HuH-7.5 (cell line): Measurements from ENCODE around the gene PROP1.
"Not testable (repeated sequence)": the region's sequence is repeated elsewhere in the genome, so short reads cannot be mapped to it uniquely, and the experiment has no call there.

ENCODE experiments used
- DNase-seq: peaks from one replicate; pipeline ENCODE4 v3.0.0; 2011; ENCODE audit warnings: low spot score

The PROP1 gene

DNA sequence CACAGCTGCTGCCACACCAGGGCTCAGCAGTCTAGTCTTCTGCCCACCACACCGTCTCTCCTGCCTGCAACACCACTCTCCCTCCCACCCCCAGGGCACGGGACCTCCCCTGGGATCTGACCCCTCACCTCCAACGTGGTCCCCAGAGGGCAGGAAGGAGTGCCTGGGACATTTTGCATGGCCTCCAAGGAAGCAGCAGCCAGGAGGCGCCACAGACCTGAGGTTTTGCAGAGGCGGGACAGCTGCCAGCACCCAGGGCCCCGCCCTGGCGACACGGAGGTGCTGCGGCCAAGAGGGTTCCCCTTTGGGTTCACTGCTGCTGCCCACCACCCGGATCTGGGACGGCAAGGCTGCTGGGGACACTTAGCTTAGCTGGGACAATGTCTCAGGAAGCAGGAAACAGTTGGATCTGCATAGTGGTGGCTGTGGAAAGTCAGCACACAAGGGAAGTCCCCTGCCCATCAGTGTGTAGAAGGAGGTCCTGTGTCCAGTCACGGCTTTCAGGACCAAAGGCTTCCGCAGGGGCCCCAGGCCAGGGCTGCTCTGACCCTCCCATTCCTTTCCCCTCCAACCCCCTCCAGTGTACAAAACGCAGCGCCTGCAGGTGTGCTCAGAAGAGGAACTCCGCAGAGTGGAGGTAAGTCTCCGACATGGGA, 13.8 kb downstream of the PROP1 start:
- peak; percentile 59 for DNase-seq

DNA sequence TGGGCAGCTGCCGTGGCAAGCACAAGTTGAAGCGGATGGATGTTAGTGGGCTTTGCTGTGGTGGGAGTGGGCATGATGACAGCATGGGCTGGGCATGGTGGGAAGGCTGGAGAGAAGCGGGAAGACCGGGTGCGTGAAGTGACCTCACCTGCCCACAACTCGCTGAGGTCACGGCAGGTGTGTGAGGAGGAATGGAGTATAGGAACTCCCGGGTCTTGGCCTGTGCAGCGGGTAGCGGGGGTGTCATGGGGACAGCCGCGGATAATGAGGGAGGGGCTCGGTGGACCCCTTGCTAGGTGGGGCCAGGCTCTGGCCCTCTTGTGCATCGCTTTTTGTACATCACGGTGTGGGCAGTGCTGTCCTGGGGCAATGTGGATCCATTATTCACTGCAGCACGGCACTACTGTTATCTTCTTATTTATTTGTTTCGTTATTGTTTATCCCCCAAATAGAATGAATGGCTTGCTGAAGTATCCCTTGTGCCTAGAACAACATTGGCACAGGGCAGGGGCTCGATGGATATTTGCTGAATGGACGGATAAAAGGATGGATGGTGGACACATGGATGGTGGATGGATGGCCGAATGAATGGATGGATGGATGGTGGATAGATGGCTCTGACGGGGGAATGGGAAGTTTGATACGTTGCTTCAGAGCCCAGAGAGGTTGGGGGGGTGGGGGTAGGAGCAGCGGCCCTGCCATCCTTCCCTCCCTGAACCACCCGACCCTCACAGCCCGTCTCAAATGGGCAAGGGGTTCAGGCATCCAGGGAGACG, 14.6 kb downstream of the PROP1 start:
- no peak for DNase-seq

DNA sequence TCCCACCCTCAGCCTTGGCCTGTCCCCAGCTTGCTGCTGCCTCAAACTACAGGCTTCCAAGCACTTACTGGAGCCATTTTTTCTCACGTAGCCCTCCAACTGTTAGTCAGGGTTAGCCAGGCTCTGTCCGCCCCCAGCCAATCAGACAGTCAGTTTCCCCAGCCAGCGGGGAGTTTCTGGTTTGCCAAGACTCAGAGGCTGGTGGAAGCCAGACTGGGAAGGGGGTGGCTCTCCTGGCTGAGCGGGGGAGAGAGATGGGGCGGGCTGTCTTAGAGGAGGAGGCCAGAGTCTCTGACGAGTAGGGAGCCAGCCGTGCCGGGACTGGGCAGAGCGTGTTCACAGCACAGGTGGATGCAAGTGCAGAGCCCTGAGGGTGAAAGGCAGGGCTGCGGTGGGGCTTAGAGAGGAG, 15.3 kb downstream of the PROP1 start:
- DNase-seq, result no peak

DNA sequence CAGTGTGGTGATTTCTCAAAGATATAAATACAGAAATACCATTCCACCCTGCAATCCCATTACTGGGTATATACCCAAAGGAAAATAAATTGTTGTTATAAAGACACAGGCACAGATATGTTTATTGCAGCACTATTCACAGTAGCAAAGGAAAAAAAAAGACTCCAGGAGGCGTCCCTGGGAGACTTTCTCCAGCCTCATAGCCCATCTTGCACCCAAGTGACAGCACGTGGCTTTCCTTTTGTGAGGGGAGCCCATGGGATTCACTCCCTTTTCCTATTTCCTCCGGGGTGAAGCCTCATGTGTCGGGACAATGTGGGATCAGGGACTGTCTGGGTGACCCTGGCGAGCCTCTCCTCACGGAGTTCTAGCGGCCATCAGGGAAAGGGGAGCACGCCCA, 18.4 kb downstream of the PROP1 start:
- DNase-seq, result not testable (repeated sequence)

DNA sequence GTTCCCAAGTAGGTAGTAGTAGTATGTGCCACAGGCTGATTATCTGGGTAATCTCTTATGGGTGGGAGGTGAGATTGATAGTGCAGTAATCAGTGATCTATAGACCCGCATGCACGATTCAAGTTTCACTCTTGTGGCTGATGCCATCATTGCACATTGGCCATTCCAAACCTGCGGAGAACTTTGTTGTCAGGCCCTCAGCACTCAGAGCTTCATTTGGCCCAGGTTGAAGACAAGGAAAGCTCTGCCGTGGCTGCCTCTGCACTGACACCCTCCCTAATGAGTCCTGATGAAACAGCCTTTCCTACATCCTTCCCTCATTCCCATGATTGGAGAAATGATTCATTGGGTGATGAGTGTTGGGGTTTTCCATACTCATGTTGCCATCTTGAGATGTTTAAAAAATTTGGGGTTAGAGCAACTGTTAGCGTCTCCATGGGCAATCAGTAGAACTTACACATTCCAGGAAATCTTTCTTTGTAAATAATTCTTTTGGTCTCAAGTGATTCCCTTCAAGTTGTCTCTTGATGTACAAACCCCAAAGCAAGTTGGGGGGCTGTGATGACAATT, 22.9 kb downstream of the PROP1 start:
- no peak for DNase-seq

DNA sequence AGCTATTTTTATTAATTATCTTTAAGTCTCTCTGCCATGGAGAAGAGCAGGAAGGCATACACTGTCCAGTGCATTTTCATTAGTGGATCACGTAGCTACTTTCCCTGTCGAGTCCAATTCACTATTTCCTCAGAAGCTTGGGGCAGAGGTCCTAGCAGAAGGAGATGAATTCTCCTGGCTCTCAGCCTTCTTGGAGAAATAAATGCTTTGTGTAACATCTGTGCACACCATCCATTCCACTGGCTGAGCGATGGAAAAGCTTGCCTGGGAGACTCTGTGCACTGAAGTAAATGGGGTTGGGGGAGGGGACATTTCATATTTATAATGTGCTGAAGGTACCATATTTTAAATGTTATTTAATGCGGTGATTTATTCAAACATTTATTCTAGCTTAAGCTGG, 23.4 kb downstream of the PROP1 start:
- no peak for DNase-seq

DNA sequence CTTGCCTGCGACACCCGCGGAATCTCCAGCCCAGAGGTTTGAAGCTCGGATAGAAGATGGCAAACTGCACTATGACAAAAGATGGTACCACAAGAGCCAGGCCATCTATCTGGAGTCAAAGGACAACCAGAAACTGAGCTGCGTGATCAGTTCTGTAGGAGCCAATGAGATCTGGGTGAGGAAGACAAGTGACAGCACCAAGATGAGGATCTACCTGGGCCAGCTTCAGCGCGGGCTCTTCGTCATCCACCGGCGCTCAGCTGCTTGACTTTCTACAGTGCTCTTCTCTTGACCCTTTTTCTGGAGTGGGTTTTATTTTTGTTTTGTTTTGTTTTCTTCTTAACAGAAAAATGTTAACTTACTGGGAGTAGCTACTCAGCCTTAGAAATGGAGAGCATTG, 24.0 kb downstream of the PROP1 start:
- not testable (repeated sequence) for DNase-seq

DNA sequence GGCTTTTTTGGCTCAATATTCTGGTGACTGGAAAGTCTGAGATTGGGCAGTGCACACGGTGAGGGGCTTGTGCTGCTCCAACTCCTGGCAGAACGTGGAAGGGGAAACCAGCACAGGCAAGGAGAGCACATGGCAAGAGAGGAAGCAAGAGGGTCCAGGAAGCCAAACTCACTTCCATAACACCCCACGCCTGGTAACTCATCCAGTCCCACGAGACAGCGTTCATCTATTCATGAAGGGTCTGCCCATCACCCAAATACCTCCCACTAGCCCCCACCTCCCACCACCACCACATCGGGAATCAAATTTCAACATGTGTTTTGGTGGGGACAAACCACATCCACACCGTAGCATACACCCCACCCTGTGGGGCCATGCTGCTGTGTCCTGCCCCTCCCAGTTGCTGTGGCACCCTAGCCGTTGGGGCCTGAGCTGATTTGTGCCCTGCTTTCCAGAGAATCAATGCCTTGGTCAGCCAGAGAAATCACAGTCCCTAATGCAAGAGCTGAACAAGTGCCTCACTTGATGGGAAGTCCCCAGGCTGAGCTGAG, 27.3 kb downstream of the PROP1 start:
- DNase-seq, result no peak

DNA sequence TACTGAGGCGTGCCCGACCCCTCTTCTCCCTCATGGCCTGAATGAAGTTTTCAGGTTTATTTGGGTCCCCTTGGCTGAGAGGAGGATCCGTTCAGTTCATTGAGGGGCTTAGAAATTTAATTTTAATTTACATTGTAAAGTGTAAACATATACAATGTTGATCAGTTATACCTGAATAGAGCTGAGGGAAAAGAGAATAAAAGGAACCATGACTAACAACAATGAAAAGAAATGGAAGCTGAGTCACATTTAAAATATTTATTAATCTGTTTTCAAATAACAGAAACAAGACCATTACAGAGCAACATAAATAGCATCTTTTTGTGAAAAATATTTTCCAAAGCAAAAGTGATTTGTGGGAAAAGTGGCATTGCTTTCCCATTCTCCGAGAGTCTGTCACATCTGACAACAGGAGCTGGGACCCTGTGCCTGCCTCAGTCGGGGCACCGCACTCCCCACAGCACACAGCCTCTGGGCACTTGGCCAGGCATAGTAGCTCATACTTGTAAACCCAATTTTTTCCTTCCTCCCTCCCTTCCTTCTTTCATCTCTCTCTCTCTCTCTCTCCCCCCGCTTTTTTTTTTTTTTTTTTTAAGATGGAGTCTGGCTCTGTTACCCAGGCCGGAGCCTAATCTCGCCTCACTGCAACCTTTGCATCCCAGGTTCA, 28.7 kb downstream of the PROP1 start:
- DNase-seq, result no peak

DNA sequence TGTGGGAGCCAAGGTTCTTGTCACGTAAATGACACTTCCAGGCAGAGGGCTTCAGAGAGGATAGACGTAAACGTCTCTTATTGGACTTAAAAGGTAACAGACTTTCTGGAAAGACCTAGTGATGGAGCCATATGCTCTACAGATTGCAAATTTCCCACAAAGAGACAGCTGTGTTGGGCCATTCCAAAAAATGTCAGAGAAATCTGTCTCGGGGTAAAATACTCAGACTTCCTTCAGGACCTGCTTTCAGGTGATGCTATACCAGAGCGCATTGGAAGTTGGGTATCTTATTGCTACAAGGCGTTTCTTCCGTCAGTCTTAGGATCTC, 29.2 kb downstream of the PROP1 start:
- no peak for DNase-seq

DNA sequence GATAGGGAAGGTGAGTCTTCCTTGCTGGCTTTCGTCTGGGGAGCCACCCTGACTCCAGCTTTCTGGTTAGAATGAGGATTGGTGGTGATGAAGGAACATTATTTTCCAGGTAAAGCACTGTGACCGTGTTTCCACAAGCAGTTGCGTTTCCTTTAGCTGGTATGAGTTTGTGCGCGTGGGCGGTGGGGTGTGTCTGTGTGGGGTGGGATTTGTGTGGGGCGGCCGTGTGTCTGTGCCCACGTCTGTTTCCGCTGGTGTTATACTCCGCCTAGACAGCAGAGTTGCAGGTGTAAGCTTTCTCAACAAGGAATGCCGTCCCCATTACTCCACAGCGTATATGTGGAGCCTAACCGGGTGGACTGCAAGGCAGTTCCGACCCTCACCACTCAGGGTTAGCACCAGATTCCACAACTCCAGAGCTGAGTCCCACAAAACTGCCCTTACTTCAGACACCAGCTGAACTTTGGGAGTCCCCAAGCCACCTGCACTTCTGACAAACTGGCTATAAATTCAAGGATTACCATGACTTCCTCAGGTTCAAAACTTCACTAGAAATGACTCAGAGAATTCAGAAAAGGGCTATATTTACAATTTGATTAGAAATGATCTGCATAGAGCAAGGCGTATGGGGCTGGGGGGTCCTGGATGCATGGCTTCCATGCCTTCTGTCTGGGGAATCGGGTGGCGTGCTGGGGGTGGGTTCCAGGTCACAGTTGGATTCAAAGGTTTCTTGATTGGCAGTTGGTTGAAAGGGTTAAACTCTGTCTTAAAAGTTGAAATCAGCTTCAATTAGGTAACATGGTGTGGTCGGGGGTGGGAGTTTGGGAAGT, 29.8 kb downstream of the PROP1 start:
- DNase-seq, result no peak

DNA sequence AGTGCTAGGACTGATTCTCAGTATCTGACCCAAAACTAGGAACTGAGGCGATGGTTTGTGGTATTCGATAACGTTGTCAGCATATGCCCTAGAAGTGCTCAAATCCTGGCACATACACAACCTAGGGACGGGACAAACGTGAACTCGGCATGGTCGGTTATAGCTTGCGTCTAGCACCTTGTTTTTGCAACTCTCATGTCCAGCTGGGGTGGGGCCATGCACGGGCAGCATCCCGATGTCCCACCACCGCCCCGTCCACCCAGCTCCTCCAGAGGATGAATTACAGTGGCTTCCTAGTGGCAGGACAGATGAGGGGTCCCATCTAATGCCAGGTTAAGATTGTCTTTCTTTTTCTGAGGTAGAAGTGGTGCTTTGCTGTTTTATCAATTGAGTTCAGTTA, 31.6 kb downstream of the PROP1 start:
- no peak for DNase-seq

DNA sequence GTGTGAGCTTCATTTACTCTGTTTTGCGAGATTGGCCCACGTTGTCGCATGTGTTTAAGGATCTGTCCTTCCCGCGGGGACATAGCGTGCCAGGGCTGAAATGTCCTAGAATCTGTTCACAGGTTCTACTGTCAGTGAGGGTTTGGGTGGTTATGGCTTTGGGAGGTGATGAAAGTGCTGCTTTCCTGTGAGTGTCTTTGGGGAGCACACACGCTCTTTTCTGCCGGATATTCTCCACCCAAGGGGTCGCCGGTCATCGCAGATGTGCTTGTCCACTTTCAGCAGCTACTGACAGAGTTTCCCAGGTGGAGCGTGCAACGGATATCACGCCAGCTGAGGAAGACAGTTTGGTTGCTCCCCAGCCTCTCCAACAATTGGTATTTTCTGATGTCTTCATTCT, 32.1 kb downstream of the PROP1 start:
- no peak for DNase-seq

DNA sequence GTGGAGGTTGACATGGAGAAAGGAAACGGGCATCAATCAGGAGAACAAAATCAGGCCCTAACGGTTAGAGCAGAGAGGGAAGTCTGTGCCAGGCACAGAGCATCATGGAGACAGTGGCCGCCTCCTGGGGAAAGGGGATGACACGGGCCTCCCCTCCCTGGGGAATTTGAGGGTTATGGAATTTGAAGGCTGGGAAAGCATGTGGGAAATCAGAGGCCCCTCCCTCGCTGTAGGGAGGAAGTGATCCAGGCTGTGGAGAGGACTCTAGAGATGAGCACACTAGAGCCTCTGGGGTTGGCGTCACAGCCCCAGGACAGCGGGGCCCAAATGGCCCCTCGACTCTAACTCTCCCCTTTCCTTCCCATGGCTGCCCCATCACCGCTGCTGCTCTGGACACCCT, 36.7 kb downstream of the PROP1 start:
- DNase-seq, result no peak

DNA sequence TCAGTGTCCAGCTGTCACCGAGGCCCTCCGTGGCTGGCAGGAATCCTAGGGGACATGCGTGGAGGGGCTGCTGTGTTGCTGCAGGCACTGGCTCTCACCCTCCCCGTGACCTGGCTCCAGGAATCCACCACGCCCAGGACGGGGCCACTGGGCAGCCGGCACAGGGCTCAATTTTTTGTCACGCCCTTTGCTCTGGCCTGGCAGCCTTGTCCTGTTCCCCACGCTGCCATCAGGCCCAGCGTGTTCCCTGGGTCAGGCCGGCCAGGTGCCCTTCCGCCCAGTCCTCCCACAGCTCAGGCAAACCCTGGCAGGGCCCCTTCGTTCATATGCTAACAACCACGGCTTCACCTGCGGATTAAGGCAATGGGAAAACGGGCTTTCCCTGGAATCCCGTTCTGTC, 37.3 kb downstream of the PROP1 start:
- DNase-seq, result no peak

DNA sequence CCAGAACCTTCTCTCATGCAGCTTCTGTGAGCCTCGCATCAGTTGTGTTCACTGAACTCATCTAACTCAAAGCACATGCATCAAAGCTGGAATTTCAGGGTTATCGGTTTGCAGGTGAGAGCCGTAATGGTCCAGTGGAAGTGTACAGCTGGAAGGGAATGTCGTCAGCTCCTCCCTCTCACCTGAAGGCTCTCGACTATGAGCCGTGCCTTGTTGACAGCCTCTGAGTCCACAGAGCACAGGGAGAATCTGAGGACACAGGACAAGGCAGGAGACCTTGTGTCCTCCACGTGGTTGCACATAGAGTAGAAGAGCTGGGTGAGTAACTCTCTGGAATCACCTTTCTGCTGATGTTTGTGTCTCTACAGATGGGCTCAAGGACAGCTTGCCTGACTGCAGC, 38.8 kb downstream of the PROP1 start:
- DNase-seq, result no peak

DNA sequence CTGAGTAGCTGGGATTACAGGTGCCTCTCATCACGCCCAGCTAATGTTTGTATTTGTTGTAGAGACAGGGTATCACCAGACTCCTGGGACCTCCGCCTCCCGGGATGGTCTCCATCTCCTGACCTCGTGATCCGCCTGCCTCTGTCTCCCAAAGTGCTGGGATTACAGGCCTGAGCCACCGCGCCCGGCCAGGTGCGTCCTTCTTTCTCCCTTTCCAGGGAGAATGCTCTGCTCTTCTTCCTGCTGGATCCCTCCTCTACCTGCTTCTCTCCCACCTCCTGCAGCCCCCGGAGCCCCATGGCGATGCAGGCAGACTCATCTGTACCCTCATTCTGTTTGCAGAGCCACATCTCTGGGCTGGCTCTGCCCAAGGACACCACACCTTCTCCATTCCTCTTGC, 42.9 kb downstream of the PROP1 start:
- not testable (repeated sequence) for DNase-seq

DNA sequence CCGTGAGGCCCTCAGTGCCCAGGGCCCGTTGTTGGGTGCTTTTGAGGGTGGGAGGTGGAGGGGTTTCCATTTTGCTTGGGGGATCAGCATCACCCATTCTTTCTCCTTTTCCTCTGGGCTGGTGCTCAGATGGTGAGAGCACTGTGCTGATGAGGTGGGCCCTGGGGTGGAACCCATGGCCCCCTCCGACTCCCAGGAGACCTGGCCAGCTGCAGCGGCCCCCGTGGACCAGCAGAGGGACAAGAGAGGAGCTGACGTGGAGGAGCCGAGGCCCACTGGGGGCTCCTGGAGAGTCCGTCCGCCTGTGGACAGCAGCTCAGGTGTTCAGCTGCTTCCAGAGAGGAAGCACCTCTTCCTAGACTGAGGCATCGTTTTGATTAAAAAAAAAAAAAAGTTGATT, 46.4 kb downstream of the PROP1 start:
- DNase-seq, result not testable (repeated sequence)

DNA sequence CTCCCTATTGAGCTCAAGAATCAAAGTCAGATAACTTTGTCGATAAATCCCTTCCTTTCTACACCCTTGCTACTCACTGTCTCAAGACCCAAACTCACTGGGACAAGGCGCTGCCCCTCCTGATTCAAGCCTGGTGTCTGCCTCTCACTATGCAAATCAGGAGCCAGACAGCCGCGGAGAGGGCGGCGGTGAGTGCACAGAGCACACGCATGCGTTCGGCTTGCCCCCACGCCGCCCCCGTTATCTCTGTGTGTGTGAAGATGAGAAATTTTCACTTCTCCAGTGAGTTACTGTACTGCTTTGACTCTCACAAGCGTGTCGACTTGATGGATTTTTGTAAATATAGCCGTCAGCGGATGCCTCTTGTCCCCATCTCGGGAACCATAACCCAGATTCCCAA, 47.0 kb downstream of the PROP1 start:
- not testable (repeated sequence) for DNase-seq

DNA sequence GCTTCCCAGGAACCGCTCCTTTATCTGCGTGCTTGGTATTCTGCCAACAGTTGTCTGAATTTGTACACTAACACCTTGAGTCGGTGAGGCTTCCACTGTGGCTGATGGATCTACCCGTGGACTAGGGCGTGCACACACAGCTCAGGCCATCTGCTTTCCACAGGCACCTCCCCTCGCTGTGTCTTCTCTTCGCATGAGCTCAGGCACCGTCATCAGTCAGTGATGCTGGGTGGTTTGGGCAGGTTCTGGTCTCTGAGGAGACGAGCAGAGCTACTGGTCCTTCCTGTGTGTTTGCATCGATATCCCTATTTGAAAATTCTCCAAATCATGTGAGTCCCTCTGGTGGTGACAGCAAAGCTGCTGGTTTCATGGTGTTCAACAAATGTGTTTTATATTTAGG, 48.1 kb downstream of the PROP1 start:
- DNase-seq, result not testable (repeated sequence)

DNA sequence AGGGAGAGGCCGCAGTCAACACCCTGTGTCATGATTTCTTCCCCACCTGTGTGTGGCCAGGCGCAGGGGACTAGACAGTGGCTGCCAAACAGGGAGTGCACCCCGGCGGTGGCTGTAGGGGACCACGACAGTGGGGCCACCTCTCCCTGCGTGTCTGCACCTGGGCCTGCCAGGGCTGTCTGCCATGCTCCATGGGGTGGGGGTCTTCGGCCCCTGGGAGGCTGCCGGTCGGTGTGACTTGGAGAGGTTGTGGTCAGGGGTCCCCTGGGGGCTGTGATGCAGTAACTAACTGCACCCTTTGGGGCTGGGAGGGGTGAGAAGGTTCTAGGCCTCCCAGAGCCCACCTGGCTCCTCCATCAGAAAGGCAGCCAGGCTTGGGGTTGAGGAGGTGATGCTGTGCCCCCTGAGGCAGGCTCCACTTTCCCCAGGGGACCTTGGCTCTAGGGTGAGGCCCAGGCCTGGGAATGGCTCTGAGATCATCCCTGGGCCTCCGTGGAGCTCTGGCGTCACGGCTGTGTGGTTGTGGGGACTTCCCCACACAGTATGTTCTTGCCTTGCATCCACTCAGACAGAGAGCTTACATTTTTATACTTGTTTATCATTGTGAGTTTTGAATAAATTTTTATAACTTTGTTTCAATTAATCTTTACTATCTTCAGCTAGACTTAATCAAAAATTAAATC, 50.3 kb downstream of the PROP1 start:
- not testable (repeated sequence) for DNase-seq
